HG03108 (cell line): Measurements from ENCODE around the gene RIT2.

Experiments
- ATAC-seq: cut with Tn5 transposase; IDR thresholded peaks from one replicate; pipeline ENCODE4 v1.9.1; 2021; ENCODE audit warnings: moderate library complexity; ENCODE audit not compliant: unreplicated experiment

RIT2 gene

DNA sequence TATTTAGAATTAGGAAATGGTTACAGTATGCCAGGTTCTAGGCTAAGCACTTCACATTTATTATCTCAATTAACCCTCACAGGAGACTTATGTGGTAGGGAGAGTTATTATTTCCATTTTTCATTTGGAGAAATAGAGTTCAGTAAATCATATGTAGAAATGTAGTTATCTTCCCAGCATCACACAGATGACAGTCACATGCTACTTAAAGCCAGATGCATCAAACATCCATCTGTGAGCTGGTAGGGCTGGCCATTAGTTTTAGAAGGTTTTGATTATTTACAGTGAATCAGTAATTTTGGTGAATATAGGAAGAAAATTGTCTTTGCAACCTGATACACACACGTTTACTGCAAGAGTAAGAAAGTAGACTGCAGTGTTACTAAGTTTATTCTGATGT lies 97.9 kb downstream of the RIT2 start:
- ATAC-seq, result no peak

DNA sequence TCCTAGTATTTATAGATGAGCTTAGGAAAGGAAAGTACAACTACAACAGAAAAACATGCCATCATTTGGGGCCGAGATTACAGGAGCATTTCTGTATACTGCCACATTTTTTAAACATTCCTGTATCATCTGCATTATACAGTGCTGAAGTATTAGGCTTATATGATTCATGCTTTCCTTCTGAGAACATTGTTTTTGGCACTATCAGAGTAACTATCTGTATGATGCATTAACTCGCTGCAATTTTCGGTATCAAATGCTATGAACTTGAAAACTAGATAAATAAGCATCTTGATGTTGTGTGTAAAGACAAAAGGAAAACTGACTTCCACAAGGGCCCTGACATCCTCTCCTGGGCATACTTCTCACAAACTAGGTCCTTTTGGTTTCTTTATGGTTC lies 102.0 kb downstream of the RIT2 start:
- ATAC-seq, result no peak

DNA sequence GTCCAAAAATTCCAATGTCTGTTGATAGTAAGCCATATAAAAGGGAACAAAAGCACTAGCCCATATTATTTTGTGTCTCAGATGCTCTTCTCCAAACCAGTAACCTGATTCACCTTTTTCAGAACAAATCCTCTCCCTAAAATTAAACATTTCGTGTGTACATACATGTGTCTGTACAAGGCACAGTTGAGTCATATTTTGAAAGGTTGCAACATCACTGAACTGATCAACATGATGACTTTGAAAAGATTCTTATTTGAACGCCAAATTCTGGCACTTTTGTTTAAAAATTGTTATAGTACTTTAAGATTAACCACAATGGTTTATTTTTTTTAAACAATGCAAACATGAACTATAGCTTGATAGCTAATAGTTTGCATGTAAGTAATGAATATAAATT lies 102.5 kb downstream of the RIT2 start:
- no peak for ATAC-seq

DNA sequence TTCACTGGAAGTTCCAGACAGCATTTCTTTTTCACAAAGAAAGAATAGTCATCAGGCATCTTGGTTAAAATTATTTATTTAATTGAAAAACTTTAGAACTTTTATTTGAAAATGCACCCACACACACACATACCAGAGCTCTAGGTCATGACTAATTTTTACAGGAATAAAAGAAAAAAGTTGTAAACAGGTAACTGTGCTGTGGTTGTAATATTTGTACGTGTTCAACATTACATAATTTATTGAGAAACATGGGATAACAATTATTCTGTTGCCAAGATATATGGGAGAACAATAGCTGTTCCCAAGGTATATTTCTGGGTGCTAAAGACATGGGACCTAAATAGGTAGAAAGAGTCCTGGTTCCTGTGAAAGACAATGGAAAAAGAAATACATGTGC lies 104.9 kb downstream of the RIT2 start:
- no peak for ATAC-seq

DNA sequence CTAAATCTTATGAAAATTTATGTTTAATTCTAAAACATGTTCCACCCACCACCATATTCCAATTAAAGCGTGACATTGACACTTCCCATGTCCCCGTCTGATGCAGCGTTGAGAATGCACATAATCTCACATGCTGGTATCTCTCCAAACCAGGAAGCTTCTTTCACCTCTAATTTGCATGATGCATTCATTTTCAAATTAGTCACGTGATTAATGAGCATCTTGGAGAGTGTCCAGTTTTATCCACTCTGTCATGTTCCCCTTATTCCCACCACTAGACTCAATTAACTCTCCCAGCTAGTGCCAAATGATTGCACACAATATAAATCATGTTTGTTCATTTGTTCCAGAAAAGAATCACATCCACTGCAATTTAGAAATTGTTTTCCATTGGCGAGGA lies 105.8 kb downstream of the RIT2 start:
- ATAC-seq, result no peak

DNA sequence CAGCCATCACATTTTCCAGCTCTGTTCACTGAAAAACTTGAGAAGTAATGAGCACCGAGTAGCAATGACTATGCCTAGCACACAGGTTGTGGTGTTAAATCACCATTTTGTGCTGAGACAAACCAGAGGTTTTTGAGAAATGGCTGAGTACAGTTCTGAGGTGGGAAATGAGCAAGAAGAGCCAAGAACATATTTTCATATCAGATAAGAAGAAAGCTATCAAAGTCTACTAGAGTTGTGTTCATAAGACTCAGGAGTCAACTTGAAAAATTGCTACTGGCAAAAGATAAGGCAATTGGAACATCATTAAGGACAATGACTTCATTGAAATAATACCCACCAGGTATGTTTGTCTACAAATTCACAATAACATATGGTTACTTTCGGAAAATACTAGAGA lies 108.1 kb downstream of the RIT2 start:
- ATAC-seq, result no peak

DNA sequence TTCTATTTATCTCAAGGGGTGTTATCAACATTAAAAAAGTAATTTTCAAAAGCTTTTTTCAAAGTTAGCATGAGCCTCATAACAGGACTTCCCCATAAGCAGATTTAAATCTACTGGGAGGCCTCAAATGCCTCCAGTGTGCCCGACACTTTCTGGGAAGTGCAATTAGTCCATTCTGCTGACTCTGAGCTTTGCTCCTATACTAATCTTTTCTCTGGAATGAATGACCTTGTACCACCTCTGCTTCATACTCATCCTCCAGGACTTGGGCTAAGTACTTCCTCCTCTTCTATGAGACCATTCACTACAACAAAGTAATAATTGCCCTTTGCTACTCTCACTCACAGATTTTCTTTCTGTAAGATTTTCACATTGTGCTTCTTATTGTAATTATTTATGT lies 111.1 kb downstream of the RIT2 start:
- ATAC-seq, result no peak

DNA sequence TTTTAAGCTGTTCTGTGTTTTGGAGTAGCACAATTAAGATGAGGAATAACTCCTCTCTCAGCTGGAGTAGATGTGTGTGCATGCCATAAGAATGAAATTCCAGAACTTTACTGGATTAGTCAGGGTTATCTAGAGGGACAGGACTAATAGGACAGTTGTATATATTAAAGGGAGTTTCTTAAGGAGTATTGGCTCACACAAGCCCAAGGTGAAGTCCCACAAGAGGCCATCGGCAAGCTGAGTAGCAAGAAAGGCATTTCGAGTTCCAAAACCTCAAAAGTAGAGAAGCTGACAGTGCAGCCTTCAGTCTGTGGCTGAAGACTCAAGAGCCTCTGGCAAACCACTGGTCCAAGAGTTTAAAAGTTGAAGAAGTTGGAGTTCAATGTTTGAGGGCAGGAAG lies 113.7 kb downstream of the RIT2 start:
- no peak for ATAC-seq

DNA sequence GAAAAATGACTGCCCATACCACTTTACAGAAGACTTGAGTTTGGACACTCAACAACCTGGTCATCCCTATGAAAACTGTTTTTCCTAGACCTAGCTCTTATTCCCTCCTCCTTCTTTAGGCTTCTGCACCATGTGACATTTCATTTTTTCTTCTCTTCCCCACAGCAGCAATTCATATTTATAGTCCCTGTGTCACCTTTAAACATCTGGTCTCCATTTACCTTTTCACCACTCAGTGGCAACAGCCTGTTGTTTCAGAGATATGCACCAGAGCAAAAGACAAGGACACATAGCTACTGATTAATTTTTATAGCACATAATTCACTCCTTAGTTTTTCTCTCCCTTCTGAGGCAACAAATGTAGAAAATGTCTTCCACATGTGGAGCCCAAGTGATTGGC lies 118.7 kb downstream of the RIT2 start:
- ATAC-seq, result no peak

DNA sequence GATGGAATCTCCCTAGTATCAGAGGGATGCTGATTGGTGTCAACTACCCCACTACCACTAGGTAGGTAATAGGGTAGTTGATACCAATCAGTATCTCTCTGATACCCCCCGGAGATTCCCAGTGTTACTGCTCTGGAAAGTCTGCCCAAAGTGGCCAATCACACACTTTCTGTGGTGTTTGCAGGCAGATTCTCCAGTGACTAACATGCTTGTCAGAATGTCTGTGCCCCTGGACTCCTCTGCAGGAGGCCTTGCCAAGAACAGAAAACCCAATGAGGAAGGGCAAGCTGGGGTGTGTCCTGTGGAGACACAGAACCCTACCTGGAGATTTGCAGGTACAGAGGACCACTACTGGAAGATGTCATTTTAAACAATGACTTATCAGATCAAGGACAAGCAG lies 135.1 kb downstream of the RIT2 start:
- no peak for ATAC-seq

DNA sequence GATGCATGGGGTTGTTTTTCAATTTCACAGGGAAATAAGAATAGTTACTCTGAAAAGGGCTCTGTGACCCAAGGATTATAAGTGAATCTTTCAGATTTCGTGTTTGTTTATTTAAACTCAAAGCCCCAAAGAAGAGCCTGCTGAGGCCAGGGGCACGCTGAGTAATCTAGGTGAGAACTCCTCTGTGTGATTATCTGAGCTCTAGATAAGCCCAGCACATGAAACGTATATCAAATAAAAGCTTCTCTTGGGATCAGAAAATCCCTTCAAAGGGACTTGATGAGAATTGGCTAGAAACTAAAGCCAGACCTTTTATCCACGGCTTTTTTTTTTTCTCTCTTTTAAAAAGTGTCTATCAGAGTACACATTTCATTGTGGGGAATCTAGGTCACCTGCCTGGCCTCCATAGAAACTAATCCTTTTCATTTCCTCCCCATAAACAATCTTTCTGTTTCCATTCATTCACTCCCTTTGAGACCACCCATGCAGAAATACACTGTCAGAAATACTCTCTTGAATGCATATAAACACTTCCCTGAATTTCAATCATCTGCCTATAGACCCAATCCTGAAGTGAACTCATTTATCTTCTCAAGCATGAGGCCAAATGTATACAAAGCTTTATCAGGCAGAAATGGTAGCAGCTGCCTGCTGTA lies 137.4 kb downstream of the RIT2 start:
- no peak for ATAC-seq

DNA sequence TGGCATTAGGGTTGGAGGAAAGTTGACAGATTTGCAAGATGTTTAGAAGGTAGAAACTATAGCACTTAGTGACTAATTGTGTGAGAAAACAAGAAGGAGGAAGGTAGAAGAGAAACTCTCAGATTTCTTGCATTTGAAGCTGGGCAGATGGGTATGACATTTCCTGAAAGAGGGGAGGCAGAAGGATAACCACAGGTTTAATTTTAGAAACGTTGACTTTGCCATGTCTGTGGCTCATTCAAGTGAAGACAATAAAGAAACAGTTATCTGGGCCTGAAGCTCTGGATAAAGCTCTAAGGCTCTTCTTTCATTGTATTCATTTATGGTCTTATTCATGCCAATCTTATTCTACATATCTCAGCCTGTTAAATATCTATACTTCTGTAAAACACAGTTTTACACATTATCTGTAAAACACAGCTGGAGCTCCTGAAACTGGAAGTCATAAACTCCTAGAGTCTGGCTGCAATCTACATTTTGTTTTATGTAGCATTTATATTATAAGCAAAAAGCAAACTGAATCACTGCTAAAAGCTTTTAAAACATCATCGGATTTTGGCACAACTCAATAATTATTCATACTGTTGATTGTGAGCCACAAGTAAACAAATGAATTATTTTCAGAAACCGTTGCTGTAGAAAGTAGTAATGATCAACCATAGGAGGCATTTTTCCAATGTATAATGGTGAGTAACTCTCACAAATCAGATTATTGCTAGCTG lies 138.5 kb downstream of the RIT2 start:
- no peak for ATAC-seq

DNA sequence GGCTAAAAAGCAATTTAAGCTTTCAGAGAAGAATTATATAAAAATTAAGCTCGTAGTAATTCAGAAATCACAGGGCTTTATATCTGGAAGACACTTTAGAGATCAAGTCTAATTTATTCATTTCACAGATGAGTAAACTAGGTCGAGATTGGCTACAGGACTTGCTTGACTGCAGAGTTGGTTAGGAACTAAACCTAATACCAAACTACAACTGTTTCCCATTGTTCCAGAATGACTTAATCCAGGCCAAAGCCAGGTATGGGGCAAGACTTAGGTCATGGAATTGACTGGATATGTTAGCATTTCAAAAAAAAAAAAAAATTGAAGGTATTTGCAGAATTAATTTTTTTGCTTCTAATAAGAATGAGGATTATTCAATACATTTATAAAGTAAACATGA lies 146.1 kb downstream of the RIT2 start:
- ATAC-seq, result no peak

DNA sequence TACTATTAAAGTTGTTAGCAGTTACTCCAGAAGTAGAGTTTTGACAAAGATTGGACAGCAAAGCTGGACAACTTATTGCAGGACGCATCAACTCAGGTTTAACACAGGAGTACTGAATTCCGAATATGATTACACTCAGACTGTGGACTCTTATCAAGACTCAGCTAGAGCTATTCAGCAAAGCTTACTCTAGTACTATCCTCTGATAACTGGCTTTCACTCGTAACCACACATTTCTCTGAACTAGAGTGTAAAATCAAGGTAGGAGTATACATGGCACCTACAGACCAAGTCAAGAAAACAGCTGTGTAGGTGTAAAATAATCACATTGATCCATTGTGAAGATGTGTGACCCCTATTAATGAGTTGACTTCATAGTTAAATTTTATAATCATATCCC lies 154.2 kb downstream of the RIT2 start:
- ATAC-seq, result no peak

DNA sequence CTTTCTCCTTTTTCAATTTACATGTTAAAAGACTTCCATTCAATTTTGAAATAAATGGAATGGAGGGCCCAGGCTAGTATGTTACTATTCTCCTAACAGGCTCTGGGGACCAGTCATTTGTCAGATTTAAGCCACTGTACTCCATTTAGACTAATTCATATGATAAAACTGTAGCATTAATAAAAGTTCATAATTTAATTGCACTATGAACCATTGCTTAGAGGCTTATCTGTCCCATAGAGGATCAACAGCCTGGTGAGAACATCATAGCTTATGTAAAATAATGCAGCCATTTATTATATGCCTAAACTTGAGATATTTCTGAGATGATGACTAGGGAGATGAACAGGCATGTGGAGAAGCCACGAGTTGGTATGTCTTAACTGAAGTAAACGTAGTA lies 156.0 kb downstream of the RIT2 start:
- ATAC-seq, result no peak

DNA sequence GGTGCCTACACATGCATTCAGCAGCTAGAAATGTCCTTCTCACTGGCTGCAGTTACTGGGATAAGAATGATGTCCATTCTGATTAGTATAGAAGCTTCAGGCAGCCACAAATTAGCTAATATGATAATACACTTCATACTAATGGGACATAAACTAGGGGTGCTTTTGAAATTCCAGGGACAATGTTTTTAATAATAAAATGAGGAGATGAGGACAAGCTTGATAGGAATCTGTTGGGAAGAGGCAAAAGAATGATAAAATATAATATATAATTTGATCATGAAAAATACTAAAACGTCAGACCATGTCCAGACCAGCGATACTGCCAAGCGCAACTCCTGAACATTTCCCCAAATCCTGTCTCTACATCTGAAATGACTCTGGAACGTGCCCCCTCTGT lies 157.1 kb downstream of the RIT2 start:
- ATAC-seq, result no peak

DNA sequence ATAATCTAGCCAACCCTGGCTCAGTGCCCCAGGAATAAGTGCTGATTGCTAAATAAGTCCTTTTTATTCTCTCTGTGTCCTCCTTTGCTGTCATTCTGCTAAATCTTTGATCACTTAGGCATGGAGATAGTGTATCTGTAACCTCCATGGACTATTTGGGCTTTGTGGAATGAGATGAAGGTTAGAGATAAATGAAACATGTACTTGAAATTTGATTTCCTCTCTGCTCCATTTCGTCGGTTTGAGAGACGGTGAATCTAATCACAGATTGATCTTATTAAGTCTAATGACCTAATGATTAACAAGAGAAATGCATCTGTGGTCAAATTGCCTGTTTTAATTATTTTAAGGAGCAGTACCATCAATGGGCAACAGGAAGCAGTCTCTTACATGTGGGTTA lies 159.2 kb downstream of the RIT2 start:
- ATAC-seq, result no peak

DNA sequence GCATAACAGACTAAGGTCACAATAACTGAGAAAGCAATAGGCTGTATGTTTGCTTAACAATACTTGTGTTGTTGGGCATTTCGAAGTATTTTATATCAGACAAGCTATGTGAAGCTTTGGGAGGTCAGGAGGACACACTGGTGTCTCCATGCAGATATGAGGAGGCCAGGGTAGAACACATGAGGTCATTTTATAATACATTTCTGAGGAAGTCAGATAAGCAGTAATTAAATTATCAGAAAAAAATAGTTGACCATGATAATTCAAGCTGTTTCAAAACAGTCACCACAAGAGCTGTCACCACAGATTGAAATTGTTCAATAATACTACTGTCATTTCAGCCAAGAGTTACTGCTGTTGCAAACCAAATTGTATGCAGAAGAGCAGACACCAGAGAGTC lies 160.6 kb downstream of the RIT2 start:
- ATAC-seq, result no peak

DNA sequence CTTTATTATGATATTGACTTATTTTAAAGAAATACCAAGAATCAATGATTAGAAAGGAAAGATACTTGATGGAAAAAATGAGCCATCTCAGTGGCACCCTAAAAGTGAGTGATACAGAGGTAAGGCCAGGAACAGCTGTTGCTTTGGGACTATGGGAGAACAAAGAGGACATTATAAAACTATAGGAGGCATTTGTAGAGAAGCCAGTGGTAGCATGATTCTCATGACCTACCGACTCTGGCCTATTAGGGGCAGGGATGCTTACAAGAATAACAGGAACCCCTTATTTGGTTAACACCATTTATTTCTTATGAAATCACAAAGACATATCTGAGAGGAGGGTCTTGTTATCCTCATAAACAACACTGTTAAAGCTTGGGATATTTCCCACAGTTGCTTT lies 162.2 kb downstream of the RIT2 start:
- no peak for ATAC-seq

DNA sequence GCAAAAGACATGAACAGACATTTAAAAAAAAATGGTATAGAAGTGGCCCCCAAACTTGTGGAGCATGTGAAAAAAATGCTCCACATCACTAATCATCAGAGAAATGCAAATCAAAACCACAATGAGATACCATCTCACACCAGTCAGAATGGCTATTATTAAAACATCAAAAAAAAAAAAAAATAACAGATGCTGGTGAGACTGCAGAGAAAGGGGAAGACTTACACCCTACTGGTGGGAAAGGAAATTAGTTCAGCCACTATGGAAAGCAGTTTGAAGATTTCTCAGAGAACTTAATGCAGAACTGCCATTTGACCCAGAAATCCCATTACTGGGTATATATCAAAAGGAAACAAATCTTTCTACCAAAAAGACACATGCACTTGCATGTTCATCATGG lies 164.8 kb downstream of the RIT2 start:
- no peak for ATAC-seq

DNA sequence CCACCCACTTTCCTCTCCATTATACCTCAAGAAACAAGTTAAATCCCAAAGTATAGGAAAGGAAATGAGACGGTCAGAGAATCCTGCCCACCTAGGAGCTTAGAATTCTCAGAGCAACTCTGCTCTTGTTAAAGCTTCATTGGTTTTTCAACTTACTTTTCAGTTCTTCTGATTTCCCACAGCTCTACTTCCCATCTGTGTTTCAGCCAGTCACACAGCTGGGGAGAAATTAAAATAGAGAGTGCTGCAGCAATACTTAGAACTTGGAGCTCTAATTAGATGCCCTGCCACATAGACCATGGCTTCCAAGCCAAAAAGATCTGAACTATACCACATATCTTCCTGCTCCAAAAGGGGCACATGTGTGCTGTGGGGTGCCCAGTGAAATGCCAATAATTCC lies 166.7 kb downstream of the RIT2 start:
- ATAC-seq, result no peak

DNA sequence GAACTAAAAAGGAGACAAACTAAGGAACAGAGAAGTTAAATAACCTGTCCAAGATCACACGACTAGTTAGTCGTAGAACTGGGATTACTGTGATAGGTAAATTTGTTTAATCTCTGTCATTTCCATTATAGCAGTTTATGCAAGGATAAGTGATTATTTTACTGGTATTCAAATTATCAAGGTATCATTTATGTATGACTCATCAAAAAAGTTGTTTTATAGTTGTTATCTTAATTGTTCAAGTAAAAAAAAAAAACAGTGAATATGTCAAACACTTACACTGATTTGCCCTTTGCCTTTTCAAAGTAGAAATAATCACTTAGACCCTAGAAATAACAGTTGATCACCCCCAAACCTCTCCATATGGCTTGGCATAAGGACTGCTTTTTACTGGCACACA lies 173.6 kb downstream of the RIT2 start:
- ATAC-seq, result no peak

DNA sequence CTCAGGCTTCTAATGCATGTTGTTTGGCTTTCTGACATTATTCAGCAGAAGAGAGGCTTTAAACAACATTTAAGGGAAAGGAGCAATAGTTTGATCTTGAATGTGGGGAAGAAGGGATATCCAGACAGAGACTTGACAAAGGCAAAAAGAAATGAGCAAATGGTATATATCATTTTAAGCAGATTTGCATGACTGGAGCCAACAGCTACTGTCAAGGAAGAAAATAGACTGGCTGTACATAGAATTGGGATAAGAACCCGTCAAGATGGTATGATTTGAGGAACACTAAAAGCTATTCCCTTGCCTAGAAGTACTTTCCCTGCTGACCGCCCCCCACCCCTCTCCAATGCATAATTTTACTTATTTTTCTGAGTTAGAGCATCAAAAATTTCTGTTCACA lies 174.5 kb downstream of the RIT2 start:
- ATAC-seq, result no peak
